ENCODE results near the gene JAKMIP1. TPM values are rescaled to one million over a fixed set of nuclear protein-coding genes. Genes with fewer than 3 reads are reported as not detected.

The JAKMIP1 gene
- total RNA-seq, 8 experiments from 2014 or later: 1.0 to 10.8 (median 7.6) TPM; not detected in 3

- H3K4me3 ChIP-seq: no peak overlapping the region
- in situ Hi-C loops (cut with MboI; ENCODE audit: low pct_unique_long_range_greater_than_20kb in 2 of 9, low sequenced_read_pairs in 9 of 9, unreplicated experiment in 9 of 9): no loop called here
- H3K27ac ChIP-seq: no peak overlapping the region
- H3K4me1 ChIP-seq (replicated peaks in 1 of 2): peaks cover 1 to 2% of the 10 kb centered on the region in 2 donors
- 14 to 100% (median 59%) methylated on average over 1 to 7 of the region's 7 CpGs; no CpG with 5 or more reads in 1 of the 10 experiments for WGBS, 10 experiments
- ATAC-seq (replicated peaks in 6 of 8): no peak
Observed at GRCh38 chr4:6123116-6123515, 77.2 kb downstream of the JAKMIP1 start.

DNA sequence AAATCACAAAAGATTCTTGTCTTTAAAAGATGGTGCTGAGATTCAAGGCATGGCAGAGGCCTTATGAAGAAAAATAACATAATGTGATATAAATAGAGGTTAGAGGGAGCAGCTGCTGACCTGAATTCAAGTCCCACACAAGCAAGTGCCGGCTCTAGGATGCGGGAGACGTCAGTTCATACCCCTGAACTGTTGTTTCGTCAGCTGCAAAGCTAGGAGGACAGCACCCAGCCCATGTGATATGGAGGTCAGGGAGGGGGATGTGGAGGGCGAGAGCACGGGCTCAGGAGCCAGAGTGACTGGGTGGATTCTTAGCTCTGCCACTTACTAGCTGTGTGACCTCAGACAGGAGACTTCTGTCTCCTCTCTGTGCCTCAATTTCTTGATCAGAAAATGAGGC, 77.9 kb downstream of the JAKMIP1 start:
- no peaks in the 10 kb centered on the region for H3K4me1 ChIP-seq (replicated peaks in 1 of 2)
- ATAC-seq (replicated peaks in 6 of 8): no peak
- 39 to 92% (median 78%) methylated on average over 2 to 6 of the region's 6 CpGs; no CpG with 5 or more reads in 1 of the 10 experiments for WGBS, 10 experiments
- in situ Hi-C loops (cut with MboI; ENCODE audit: low pct_unique_long_range_greater_than_20kb in 2 of 9, low sequenced_read_pairs in 9 of 9, unreplicated experiment in 9 of 9): no loop called here
- no peak overlapping the region for H3K4me3 ChIP-seq
- no peak overlapping the region for H3K27ac ChIP-seq

GRCh38 chr4:6121941-6122340, 78.4 kb downstream of the JAKMIP1 start:
- no peak overlapping the region for H3K4me3 ChIP-seq
- in situ Hi-C loops (cut with MboI; ENCODE audit: low pct_unique_long_range_greater_than_20kb in 2 of 9, low sequenced_read_pairs in 9 of 9, unreplicated experiment in 9 of 9): no loop called here
- no peak overlapping the region for H3K27ac ChIP-seq
- WGBS, 10 experiments: 49 to 100% (median 79%) methylated on average over 1 to 10 of the region's 12 CpGs
- no peak for ATAC-seq (replicated peaks in 6 of 8)
- H3K4me1 ChIP-seq (replicated peaks in 1 of 2): no peaks in the 10 kb centered on the region

GRCh38 chr4:6121276-6121850, 79.0 kb downstream of the JAKMIP1 start:
- Histone ChIP-seq H3K4me1 (replicated peaks in 1 of 2) (no peaks in the 10 kb centered on the region), H3K27ac (no peak overlapping the region), H3K4me3 (no peak overlapping the region)
- WGBS, 10 experiments: 17 to 95% (median 83%) methylated on average over 1 to 11 of the region's 18 CpGs; no CpG with 5 or more reads in 1 of the 10 experiments
- in situ Hi-C loops (cut with MboI; ENCODE audit: low pct_unique_long_range_greater_than_20kb in 2 of 9, low sequenced_read_pairs in 9 of 9, unreplicated experiment in 9 of 9): no loop called here
- ATAC-seq (replicated peaks in 6 of 8): no peak

GRCh38 chr4:6120361-6120760, 80.0 kb downstream of the JAKMIP1 start:
- ATAC-seq (replicated peaks in 6 of 8): peak in 1 of 8 experiments; percentile 36
- Histone ChIP-seq H3K4me3 (no peak overlapping the region), H3K4me1 (replicated peaks in 1 of 2) (no peaks in the 10 kb centered on the region), H3K27ac (no peak overlapping the region)
- WGBS, 10 experiments: 8 to 83% (median 66%) methylated on average over 1 to 5 of the region's 6 CpGs; no CpG with 5 or more reads in 1 of the 10 experiments
- in situ Hi-C loops (cut with MboI; ENCODE audit: low pct_unique_long_range_greater_than_20kb in 2 of 9, low sequenced_read_pairs in 9 of 9, unreplicated experiment in 9 of 9): no loop called here

GRCh38 chr4:6119507-6120020, 80.8 kb downstream of the JAKMIP1 start:
- ATAC-seq (replicated peaks in 6 of 8): no peak

GRCh38 chr4:6118201-6118600, 82.1 kb downstream of the JAKMIP1 start:
- Histone ChIP-seq H3K4me3 (no peak overlapping the region), H3K27ac (no peak overlapping the region), H3K4me1 (replicated peaks in 1 of 2) (no peaks in the 10 kb centered on the region)
- 8 to 85% methylated on average over 2 to 3 of the region's 7 CpGs; no CpG with 5 or more reads in 8 of the 10 experiments for WGBS, 10 experiments
- in situ Hi-C loops (cut with MboI; ENCODE audit: low pct_unique_long_range_greater_than_20kb in 2 of 9, low sequenced_read_pairs in 9 of 9, unreplicated experiment in 9 of 9): no loop called here
- ATAC-seq (replicated peaks in 6 of 8): no peak

More at GRCh38 chr4:6119507-6120020, 80.8 kb downstream of the JAKMIP1 start:
- in situ Hi-C loops (cut with MboI; ENCODE audit: low pct_unique_long_range_greater_than_20kb in 2 of 9, low sequenced_read_pairs in 9 of 9, unreplicated experiment in 9 of 9): no loop called here
- no peaks in the 10 kb centered on the region for H3K4me1 ChIP-seq (replicated peaks in 1 of 2)
- 0 to 100% (median 43%) methylated on average over 1 to 3 of the region's 5 CpGs; no CpG with 5 or more reads in 1 of the 10 experiments for WGBS, 10 experiments
- H3K4me3 ChIP-seq: no peak overlapping the region
- H3K27ac ChIP-seq: no peak overlapping the region

GRCh38 chr4:6116696-6117285, 83.6 kb downstream of the JAKMIP1 start:
- Histone ChIP-seq H3K4me1 (replicated peaks in 1 of 2) (no peaks in the 10 kb centered on the region), H3K4me3 (no peak overlapping the region), H3K27ac (no peak overlapping the region)
- 9 to 58% (median 29%) methylated on average over 6 to 15 of the region's 15 CpGs; no CpG with 5 or more reads in 2 of the 10 experiments for WGBS, 10 experiments
- ATAC-seq (replicated peaks in 6 of 8): peak in 4 of 8 experiments; percentile 32 to 57 (median 50)
- in situ Hi-C loops (cut with MboI; ENCODE audit: low pct_unique_long_range_greater_than_20kb in 2 of 9, low sequenced_read_pairs in 9 of 9, unreplicated experiment in 9 of 9): no loop called here

GRCh38 chr4:6115746-6116586, 84.4 kb downstream of the JAKMIP1 start:
- Histone ChIP-seq H3K27ac (no peak overlapping the region), H3K4me1 (replicated peaks in 1 of 2) (no peaks in the 10 kb centered on the region), H3K4me3 (no peak overlapping the region)
- no peak for ATAC-seq (replicated peaks in 6 of 8)
- WGBS, 10 experiments: 15 to 82% (median 75%) methylated on average over 3 to 14 of the region's 23 CpGs; no CpG with 5 or more reads in 5 of the 10 experiments
- in situ Hi-C loops (cut with MboI; ENCODE audit: low pct_unique_long_range_greater_than_20kb in 2 of 9, low sequenced_read_pairs in 9 of 9, unreplicated experiment in 9 of 9): no loop called here

DNA sequence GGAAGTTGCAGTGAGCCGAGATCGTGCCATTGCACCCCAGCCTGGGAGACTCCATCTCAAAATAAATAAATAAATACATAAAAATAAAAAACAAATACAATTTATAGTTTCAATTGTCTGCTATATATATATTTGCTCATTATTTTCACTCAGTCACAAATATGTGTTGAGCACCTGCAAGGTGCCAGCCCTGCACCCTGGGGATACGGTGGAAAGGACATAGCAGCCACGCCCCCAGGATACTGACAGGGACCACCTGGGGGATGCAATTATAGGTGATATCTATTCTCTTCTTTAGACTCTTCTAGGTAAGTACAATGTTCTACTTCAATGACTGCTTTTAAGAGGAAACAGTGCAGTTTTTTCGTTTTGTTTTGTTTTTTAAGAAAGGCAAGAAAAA, 85.0 kb downstream of the JAKMIP1 start:
- ATAC-seq (replicated peaks in 6 of 8): no peak
- Histone ChIP-seq H3K27ac (no peak overlapping the region), H3K4me1 (replicated peaks in 1 of 2) (no peaks in the 10 kb centered on the region), H3K4me3 (no peak overlapping the region)
- in situ Hi-C loops (cut with MboI; ENCODE audit: low pct_unique_long_range_greater_than_20kb in 2 of 9, low sequenced_read_pairs in 9 of 9, unreplicated experiment in 9 of 9): no loop called here
- WGBS, 10 experiments: 7 to 93% (median 70%) methylated on average over 1 to 5 of the region's 5 CpGs; no CpG with 5 or more reads in 1 of the 10 experiments

DNA sequence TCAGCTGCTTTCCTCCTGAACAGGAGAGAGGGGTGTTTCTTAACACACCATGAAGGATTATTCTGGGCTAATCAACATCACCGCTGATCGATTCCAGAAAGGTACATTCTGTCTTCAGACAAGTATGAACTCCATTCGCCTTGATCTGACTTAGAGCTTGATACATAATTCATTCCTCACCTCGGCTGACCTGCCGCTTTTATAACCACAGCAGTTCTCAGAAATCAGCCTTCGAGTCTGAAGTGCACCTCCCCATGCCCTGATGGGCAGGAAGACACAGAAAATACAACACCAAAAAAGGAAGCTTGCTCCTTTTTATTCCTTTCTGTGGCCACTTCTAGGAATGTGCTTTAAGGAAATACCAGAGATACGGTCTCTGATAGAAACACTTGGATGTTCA, 85.7 kb downstream of the JAKMIP1 start:
- 0 to 81% (median 25%) methylated on average over 2 to 7 of the region's 7 CpGs; no CpG with 5 or more reads in 1 of the 10 experiments for WGBS, 10 experiments
- H3K4me3 ChIP-seq: no peak overlapping the region
- in situ Hi-C loops (cut with MboI; ENCODE audit: low pct_unique_long_range_greater_than_20kb in 2 of 9, low sequenced_read_pairs in 9 of 9, unreplicated experiment in 9 of 9): no loop called here
- no peaks in the 10 kb centered on the region for H3K4me1 ChIP-seq (replicated peaks in 1 of 2)
- ATAC-seq (replicated peaks in 6 of 8): no peak
- H3K27ac ChIP-seq: no peak overlapping the region

DNA sequence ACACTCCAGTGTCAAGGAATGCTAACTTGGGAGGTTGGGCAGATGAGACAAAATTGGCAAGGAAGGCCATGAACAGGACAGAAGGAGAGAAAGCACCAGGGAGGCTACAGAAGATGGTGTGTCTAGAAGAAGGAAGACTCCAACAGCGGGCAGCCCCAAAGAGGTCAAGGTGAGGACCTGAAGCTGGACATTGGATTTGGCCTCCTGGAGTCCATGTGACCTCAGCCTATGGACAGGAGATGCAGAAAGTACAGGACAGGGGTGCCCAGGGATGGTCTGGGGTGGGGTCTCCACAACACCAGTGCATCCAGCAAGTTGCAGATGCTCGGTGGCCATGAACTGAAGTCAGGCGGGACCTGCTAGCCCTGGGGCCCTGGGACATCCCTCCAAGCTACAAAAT, 86.2 kb downstream of the JAKMIP1 start:
- in situ Hi-C loops (cut with MboI; ENCODE audit: low pct_unique_long_range_greater_than_20kb in 2 of 9, low sequenced_read_pairs in 9 of 9, unreplicated experiment in 9 of 9): no loop called here
- no peaks in the 10 kb centered on the region for H3K4me1 ChIP-seq (replicated peaks in 1 of 2)
- no peak overlapping the region for H3K4me3 ChIP-seq
- H3K27ac ChIP-seq: no peak overlapping the region
- WGBS, 10 experiments: 78 to 100% methylated on average over 1 to 3 of the region's 3 CpGs; no CpG with 5 or more reads in 8 of the 10 experiments
- ATAC-seq (replicated peaks in 6 of 8): no peak

DNA sequence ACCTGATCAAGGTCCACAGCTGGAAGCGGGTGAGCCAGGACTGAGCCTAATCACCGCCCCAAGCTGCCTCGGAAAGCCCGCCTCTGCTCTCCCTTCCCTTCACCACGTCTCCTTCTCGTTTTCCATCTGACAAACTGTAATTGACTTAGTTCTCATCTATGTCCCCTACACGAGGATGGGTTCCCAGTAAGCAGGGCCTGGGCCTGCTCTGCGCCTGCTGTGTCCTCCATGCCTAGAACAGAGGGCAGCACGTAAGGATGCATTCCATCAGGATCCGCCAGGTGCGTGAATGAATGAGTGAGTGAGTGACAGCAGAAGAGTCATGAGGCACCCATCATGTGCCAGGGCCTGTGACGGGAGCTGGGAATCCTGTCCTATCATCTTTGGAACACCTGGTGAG, 86.7 kb downstream of the JAKMIP1 start:
- no peaks in the 10 kb centered on the region for H3K4me1 ChIP-seq (replicated peaks in 1 of 2)
- WGBS, 10 experiments: 10 to 87% (median 63%) methylated on average over 1 to 6 of the region's 12 CpGs; no CpG with 5 or more reads in 2 of the 10 experiments

More for the DNA sequence above, 86.7 kb downstream of the JAKMIP1 start:
- no peak for ATAC-seq (replicated peaks in 6 of 8)
- in situ Hi-C loops (cut with MboI; ENCODE audit: low pct_unique_long_range_greater_than_20kb in 2 of 9, low sequenced_read_pairs in 9 of 9, unreplicated experiment in 9 of 9): no loop called here
- H3K27ac ChIP-seq: no peak overlapping the region
- H3K4me3 ChIP-seq: no peak overlapping the region
